HG03045 (cell line): ENCODE results near the gene ARL8B.
"Not testable (repeated sequence)": the region's sequence is repeated elsewhere in the genome, so short reads cannot be mapped to it uniquely, and the experiment has no call there.

ENCODE experiments used
- ATAC-seq: cut with Tn5 transposase; IDR thresholded peaks from one replicate; pipeline ENCODE4 v1.9.1; 2021; ENCODE audit warnings: mild to moderate bottlenecking, moderate library complexity; ENCODE audit not compliant: unreplicated experiment

Gene ARL8B

DNA sequence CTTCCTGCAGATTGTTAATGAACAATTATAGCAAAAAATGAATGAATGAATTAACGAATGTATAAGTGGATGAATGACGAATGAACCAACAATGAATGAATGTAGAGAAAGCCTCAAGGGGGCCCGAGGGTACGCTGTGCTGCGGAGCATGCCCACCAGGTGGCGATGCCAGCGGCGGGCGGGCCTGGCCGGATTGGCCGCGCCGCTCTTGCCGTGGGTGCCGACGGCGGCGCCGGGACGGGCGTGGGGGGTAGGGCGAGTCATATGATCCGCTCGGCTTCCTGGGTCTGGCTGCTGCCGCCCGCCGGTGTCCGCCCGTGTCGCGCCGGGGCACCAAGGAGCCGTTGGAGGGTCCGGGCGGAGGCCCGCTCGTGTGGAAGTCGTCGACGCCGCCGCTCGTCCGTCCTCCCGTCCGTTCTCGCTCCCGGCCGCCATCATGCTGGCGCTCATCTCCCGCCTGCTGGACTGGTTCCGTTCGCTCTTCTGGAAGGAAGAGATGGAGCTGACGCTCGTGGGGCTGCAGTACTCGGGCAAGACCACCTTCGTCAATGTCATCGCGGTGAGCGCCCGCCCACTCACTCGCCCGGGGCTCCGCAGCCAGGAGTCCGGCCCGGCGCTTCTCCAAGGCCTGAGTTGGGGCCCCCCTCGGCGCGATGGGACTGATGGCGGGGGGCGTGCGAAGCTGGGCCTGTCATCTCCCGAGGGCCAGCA is at the start of gene ARL8B:
Gene ARL8B, plus strand, starts transcription at position 263 of the 711 bp plus-strand sequence. Its CDS starts 174 bp downstream, at position 437.
- ATAC-seq: peak; percentile 94

DNA sequence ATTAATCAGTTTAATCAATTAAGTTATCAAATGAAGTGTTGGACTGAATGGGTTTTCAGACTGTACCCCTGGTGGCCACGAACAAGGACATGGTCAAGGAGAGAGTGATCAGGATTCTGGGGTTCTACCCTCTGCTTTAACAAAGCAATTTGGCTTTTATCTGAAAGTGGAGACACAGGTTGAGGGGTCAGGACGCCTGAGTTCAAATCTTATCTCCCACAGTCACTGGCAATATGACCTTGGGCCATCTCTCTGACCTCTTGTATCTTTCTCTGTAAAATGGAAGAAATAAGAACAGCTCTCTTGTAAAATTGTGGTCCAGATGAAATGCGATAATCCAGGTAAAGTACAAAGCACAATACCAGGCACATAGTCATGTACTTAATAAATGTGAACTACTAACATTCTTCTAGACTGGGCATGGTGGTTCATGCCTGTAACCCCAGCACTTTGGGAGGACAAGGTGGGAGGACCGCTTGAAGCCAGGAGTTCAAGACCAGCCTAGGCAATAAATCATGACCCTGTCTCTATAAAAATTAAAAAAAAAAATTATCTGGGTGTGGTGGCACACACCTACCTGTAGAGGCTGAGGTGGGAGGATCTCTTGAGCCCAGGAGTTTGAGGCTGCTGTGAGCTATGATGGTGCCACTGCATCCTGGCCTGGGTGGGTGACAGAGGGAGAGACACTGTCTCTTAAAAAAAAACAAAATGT is 48.6 kb upstream of the ARL8B start:
- ATAC-seq: no peak

DNA sequence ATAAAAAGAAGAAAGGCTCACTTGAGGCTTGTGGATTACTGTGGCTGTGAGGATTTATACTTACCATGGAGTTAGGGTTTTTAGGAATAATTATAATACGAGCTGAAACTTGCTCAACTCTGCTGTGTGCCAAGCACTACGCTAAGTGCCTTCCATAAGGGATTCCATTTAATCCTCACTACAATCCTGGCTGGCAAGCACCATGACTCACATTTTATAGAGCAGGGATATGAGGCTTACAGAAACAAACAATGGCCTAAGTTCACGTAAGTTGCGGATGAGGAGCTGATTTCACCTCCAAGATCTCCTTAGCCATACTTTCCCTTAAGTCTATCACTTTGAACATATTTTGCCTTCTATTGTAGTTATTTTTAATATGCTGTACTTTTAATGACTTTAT is 43.9 kb upstream of the ARL8B start:
- ATAC-seq: no peak

DNA sequence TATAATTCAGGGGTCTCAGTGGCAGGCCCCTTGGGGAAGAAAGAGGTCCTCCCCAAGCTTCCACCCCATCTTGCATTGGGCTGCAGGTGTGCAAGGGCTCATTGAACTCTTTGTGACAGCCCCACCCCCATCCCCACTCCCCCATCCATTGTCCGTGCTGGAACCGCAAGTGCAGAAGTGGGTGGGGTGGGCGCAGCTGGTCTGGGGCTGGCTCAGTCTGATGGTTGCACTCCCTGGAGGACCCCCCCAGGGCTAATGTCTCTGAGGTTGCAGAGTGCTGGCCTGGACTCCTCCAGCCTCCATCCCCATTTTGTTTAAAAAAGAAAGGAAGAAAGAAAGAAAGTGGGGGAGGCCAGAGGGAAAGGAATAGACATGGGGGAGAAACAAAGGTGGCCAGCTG is 42.3 kb upstream of the ARL8B start:
- ATAC-seq: no peak

DNA sequence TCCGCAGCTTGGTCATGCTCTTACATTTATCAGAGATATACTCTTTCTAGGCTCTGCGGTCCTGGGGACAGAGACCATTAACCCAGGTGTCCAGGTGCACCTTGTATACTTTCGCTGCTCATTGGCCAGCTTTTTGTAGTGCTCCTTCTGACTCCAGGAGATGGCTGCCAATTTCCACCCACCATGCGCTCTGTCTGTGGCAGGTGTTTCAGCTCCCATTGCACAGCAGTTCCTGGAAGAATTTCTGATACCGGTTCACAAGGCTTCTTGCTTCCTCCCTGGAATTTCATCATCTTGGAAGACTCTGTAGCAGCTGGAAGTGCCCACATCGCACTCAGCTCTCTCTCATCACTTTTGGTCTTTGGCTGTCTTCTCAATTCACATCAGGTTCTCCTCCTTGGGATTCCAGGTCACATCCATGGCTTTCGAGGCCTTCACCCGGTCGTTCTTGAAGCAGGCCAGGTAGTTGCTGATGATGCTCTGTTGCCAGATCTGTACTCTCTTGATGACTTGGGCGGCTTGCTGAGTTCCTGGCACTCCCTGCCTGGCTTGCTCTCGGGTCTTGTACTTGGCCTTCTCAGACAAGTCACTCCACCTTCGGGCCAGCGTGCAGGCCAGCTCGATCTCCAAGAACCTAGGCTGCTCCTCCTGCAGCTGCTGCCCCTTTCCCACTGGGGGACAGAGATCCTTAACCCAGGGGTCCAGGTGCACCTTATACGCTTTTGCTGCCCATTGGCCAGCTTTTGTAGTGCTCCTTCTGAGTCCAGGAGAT is 41.1 kb upstream of the ARL8B start:
- no peak for ATAC-seq

DNA sequence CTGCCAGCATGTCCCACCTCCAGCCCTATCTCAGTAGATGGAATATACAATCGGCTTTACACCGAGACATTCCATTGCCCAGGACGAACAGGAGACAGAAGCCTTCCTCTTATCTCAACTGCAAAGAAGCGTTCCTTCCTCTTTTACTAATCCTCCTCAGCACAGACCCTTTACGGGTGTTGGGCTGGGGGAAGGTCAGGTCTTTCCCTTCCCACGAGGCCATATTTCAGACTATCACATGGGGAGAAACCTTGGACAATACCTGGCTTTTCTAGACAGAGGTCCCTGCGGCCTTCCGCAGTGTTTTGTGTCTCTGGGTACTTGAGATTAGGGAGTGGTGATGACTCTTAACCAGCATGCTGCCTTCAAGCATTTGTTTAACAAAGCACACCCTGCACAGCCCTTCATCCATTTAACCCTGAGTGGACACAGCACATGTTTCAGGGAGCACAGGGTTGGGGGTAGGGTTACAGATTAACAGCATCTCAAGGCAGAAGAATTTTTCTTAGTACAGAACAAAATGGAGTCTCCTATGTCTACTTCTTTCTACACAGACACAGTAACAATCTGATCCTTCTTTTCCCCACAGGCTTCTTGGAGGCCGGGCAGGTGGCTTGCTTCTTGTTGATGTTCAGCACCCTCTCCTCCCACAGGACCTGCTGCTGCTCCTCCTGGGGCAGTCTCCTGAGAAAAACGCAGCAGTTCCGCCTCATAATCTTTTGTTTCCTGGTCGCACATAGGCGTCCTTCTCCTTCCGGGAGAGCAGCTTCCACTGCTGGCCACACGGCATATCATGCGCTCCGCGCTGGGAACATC is 39.9 kb upstream of the ARL8B start:
- ATAC-seq: not testable (repeated sequence)

DNA sequence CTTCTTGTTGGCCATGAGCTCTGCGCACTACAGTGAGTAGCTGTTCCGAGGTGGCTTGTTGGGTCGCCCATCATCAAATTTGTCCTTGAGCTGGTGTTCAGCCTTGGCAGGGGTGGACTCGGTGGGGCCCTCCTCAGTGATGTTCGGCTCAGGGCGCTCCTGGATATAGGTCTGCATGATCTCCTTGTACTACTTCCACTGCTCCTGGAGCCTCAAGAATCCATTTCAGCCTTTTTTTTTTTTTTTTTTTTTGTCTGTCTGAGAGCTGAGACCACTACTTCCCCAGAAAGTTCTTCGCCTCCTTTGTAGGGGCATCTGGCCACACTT is 39.3 kb upstream of the ARL8B start:
- ATAC-seq: no peak

DNA sequence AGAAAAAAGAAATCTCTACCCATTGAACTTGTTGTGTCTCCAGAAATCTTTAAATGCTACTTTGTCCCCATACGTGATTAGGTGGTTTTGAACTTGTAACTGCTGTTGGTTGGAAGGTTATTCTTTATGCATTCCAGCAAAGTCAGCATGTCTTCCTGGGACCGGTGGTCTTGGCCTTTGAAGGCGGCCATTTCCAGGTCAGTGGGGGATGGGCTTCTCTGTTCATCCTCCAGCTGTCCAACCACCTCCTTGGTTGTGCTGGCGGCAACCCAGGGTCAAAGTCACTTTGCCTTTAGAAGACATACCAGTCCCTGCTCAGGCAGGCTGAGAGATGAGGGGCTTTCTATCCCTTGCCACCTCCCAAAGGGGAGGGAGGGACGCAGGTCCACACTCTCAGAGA is 37.9 kb upstream of the ARL8B start:
- ATAC-seq: no peak

DNA sequence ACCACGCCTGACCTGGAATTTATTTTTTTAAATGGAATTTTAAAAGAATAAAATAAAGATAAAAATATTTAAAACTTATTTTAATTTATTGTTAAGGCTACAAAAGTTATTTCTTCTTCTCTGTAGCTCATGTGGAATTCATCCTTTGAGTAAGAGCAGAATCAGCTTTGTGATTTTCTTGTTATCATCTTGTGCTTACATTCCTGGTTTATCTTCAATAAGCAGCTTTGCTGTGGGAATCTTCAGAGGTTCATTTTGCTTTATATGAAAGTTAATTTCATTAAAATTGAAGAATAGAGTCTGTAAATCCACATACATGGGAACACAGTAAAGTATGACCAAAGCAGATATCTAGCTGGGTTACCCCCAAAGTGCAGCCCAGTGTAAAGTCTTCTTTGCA is 35.4 kb upstream of the ARL8B start:
- ATAC-seq: no peak

DNA sequence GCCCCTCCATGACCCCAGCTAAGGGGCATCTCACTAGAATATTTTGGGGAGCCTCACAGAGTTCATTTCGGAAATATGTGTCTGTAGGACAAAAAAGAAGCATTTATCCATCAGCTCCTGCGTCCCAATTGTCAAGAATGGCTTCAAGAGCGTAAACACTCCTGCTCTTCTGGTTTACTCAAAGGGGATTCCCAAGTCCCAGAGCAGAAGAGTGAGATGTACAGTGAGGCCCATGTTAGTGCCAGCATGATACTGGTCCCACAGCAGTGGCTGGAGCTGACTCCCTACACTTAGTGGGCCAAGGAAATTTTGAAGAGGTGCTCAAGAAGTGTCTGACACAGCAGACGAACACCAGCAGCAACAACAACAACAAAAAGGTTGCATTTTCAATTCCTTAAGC is 34.9 kb upstream of the ARL8B start:
- no peak for ATAC-seq

DNA sequence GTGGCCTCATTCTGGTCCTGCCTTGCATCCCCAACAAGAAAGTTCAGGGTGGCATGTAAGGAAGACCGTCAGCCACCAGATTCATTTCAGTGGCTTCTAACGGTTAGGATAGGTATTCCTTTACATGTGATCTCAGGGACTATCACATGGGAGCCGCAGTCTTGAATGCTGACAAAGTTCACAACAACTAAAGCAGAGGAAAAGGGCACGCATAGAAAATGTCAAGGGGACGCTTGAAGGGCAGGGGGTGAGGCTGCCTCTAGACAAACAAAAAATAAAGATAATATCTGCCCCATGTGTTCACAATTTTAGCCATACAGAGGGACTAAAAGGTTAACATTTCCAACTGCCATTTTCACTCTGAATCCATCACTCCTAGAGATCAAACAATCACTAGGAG is 31.9 kb upstream of the ARL8B start:
- ATAC-seq: no peak

DNA sequence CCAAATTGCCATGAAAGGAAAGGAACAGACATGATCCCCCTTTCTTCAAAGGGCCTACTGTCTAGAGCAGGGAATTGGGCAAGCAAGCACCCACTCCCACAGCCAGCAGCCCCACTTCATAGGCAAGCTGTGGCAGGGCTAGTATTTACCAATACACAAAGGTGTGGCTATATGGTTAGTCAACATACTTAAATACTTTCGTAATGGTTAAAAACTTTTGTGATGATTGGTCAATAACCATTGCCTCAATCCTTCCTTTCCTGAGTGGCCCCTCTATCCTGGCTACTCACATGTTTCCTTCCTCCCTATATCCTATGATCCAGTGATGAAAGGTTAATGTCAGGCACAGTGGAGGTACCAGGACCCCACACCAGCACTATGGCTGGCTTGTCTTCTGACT is 30.1 kb upstream of the ARL8B start:
- ATAC-seq: no peak

DNA sequence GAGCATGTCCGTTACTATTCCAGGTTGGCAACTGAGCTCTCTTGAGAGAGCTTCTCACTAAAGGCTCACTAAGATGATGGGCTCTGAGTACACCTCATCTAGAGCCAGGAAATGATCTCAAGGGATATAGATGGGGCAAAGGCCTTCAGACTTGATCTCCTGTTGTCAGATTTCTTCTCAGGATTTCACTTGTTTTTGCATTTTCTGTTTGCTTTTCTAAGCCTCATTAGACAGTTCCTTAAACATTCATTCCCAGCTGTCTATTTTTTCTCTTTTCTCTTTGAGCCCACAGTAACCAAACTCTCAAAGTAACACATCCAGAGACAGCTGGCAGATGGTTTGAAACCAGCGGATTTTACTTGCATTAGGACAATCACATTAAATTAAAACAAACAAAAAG is 28.4 kb upstream of the ARL8B start:
- no peak for ATAC-seq

DNA sequence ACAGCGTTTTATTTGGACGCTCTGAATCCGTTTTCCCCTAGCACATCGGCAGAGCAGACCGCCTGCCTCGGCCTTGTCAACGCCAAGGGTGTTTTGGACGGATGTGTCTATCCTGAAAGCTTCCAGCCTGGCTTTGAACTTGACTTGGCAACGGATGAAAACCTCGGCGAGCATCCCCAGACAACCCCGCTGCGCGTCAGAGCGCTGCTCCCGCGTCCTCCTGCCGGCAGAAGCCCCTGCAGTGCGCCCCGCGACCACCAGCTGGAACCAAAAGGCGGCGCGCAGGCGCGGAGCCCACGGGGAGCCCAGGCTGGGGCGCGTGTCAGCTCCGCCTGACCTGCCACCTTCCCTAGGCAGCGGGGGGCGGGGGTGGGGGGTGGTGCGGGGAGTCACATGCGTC is 26.2 kb upstream of the ARL8B start:
- ATAC-seq: no peak

DNA sequence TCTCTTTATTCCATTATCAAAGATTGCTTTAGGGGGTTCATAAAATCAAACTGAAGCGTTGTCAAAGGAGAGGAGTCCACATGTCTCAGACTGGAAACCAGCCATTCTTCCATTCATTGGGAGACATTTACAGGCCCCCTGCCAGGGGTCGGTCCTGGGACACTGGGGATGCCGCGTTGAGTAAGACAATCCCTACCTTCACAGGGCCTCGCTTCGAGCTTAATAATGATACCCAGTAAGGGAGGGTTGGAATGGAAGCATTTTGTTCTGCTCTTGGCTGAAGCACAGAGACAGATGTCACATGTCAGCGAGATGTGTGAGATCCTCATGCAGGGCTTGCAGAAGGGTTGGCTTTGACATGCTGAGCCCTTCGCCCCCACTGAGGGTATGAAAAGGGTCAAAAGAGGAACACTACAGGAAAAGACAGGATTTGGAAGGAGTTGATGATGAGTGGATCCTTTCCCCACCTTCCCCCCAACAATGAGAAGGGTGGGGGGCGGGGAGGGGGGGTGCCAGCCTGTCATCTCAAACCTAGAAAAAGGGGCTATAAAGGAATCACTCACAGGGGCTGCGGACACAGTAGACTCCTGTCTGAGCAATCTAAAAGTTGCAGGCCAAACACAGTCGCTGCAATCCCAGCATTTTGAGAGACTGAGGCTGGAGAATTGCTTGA is 25.6 kb upstream of the ARL8B start:
- ATAC-seq: no peak

DNA sequence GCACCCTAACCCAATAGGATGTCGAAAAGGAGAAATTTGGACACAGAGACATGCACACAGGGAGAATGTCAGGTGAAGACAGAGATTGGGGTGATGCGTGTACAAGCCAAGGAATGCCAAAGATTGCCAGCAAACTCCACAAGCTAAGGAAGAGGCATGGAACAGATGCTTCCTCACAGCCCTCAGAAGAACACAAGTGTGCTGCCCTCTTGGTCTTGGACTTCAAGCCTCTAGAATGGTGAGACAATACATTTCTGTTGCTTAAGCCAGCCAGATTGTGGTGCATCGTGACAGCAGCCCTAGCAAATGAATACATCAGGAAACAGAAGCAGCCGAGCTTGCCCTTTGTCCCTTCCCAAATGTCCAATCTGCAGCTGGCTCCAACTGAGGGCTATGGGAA is 23.7 kb upstream of the ARL8B start:
- ATAC-seq: no peak

DNA sequence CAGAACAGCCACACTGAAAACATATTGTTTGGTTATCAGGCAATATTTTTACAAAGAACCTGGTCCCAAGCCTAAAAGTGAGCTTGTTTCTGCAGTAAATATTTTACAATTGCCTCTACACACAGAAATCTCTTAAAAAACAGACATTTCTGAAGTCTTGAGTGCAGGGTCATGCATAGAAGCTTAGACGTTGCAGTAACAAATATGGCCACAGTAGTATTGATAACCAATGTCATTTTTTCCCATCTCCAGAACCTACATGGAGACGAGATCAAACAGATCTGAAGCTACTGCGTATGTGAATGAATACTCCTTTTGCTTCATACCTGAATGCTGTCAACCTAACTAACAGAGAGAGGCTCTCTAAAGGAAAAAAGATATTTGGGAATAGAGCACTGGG is 19.6 kb upstream of the ARL8B start:
- ATAC-seq: no peak

DNA sequence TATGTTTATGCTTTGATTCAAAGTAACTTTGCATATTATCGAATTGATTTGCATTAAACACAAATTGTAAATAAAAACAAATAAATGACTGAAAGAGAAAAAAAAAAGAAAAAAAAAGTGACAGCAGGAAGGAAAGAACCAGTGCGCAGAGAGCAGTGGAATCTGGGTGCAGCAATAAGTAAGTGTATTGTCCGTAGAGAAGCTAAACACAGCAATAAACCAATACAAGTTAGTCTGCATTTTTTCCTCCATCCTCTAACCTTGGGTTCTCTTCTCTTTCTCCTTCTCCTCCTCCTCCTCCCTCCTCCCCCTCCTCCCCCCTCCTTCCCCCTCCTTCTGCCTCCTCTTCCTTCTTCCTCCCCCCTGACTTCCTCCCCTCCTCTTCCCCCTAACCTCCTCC is 18.3 kb upstream of the ARL8B start:
- ATAC-seq: no peak

DNA sequence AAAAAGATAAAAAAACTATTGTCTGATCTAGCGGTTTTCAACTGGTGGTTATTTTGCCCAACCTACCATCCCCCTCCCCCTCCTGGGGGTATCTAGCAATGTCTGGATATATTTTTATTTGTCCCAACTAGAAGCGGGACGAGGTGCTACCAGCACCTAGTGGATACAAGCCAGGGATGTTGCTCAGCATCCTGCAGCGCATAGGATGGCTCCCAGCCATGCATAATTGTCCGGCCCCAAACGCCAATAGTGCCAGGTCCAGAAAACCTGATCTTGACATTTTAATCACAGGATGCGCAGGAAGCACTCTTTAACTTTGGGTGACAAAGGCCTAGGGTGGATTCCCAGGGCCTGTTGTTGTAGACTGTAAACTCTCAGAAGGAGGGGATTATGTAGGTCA is 17.0 kb upstream of the ARL8B start:
- ATAC-seq: no peak

DNA sequence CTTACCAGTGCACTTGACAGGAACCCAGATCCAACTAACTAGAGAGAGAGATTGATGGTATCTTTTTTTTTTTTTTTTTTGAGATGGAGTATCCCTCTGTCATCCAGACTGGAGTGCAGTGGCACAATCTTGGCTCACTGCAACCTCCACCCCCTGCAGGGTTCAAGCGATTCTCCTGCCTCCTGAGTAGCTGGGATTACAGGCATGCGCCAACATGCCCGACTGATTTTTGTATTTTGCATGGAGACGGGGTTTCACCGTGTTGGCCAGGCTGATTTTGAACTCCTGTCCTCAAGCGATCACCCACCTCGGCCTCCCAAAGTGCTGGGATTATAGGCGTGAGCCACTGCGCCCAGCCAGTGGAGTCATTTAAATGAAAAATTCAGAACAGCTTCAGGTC is 15.7 kb upstream of the ARL8B start:
- not testable (repeated sequence) for ATAC-seq

DNA sequence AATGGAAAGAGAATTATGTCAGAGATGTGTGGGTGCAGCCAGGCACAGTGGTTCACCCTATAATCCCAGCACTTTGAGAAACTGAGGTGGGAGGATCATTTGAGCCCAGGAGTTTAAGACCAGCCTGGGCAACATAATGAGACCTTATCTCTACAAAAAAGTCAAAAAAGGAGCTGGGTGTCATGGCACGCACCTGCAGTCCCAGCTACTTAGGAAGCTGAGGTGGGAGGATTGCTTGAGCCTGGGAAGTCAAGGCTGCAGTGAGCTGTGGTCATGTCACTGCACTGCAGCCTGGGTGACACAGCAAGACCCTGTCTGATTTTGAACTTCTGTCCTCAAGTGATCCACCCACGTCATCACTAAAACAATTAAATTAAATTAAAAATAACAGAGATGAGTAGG is 15.2 kb upstream of the ARL8B start:
- not testable (repeated sequence) for ATAC-seq
